ENCODE results near the gene TMEM52B. TPM values are rescaled to one million over a fixed set of nuclear protein-coding genes. Genes with fewer than 3 reads are reported as not detected.

TMEM52B gene
- total and polyA plus RNA-seq, 7 donors, result 0.12 to 1.2 TPM; not detected in 5

GRCh38 chr12:10211101-10211939, 32.5 kb downstream of the TMEM52B start:
- peak overlapping the region; percentile 95 to 100 (median 100) for H3K27ac ChIP-seq
- DNase-seq, result peak; percentile 69
- 92 to 95% methylated on average over 25 of the region's 25 CpGs for WGBS, 2 donors
- peak overlapping the region in 1 of 4 donors; percentile 92 for H3K4me3 ChIP-seq
- TF ChIP-seq EP300 (IDR thresholded peaks at IDR 0.05) (no peak), POLR2A (IDR thresholded peaks at IDR 0.05) (no peak), POLR2AphosphoS5 (IDR thresholded peaks at IDR 0.05) (no peak)
- TF ChIP-seq, protein P1, sequence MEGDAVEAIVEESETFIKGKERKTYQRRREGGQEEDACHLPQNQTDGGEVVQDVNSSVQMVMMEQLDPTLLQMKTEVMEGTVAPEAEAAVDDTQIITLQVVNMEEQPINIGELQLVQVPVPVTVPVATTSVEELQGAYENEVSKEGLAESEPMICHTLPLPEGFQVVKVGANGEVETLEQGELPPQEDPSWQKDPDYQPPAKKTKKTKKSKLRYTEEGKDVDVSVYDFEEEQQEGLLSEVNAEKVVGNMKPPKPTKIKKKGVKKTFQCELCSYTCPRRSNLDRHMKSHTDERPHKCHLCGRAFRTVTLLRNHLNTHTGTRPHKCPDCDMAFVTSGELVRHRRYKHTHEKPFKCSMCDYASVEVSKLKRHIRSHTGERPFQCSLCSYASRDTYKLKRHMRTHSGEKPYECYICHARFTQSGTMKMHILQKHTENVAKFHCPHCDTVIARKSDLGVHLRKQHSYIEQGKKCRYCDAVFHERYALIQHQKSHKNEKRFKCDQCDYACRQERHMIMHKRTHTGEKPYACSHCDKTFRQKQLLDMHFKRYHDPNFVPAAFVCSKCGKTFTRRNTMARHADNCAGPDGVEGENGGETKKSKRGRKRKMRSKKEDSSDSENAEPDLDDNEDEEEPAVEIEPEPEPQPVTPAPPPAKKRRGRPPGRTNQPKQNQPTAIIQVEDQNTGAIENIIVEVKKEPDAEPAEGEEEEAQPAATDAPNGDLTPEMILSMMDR (IDR thresholded peaks at IDR 0.05), result no peak
- H3K36me3 ChIP-seq, result no peaks in the 10 kb centered on the region
- peaks cover 0 to 24% (median 20%) of the 10 kb centered on the region in 4 donors for H3K4me1 ChIP-seq
- intact Hi-C loops (cut with DNase I), result loop anchor here (5.0 to 10.0 kb wide), 2 partner anchors 511 to 1297 kb away; partner anchors contain the start of genes PHC1 and YBX3
- H3K9me3 ChIP-seq, result no peaks in the 10 kb centered on the region
- no peaks in the 10 kb centered on the region for H3K27me3 ChIP-seq

GRCh38 chr12:10211940-10212738, 33.3 kb downstream of the TMEM52B start:
- 26 to 34% methylated on average over 40 of the region's 40 CpGs for WGBS, 2 donors
- peak; percentile 99 for DNase-seq
- Histone ChIP-seq H3K4me3 (peak overlapping the region; percentile 68 to 93 (median 88)), H3K36me3 (peaks cover 0 to under 1% (median 0%) of the 10 kb centered on the region in 4 donors), H3K27ac (peak overlapping the region; percentile 95 to 100 (median 100)), H3K4me1 (peaks cover 0 to 24% (median 20%) of the 10 kb centered on the region in 4 donors), H3K9me3 (no peaks in the 10 kb centered on the region), H3K27me3 (no peaks in the 10 kb centered on the region)
- TF ChIP-seq, protein P1 (IDR thresholded peaks at IDR 0.05), result no peak
- peak; percentile 86 to 98 (median 89) for TF ChIP-seq POLR2AphosphoS5 (IDR thresholded peaks at IDR 0.05)
- peak in 1 of 2 donors; percentile 43 for TF ChIP-seq POLR2A (IDR thresholded peaks at IDR 0.05)
- peak; percentile 79 to 99 (median 91) for TF ChIP-seq EP300 (IDR thresholded peaks at IDR 0.05)
- intact Hi-C loops (cut with DNase I), result loop anchor here (5.0 to 10.0 kb wide), 2 partner anchors 510 to 1297 kb away; partner anchors contain the start of genes PHC1 and YBX3

DNA sequence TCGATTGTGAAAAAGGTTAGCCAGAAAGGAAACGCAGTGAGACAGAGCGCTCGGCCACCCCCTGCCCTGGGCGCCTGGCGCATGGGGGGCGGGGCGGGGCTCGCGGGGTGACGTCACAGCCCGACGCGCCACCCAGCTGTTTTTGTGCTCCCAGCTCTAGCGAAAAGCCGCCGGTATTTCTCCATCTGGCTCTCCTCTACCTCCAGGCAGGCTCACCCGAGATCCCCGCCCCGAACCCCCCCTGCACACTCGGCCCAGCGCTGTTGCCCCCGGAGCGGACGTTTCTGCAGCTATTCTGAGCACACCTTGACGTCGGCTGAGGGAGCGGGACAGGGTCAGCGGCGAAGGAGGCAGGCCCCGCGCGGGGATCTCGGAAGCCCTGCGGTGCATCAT, 33.9 kb downstream of the TMEM52B start, which contains the start of gene GABARAPL1:
TSS of gene GABARAPL1 (plus strand) at position 139 of the 393 bp plus-strand sequence. CDS start at position 392, 253 bp downstream.
- Histone ChIP-seq H3K27ac (peak within 1 kb of the TSS; percentile 95 to 100 (median 100)), H3K4me1 (peaks cover 0 to 26% (median 21%) of the 10 kb centered on the region in 4 donors), H3K9me3 (no peaks in the 10 kb centered on the region), H3K27me3 (no peaks in the 10 kb centered on the region), H3K4me3 (peak within 1 kb of the TSS; percentile 68 to 93 (median 88)), H3K36me3 (peaks cover 0 to 6% (median 0%) of the 10 kb centered on the region in 4 donors)
- WGBS, 2 donors, result 0 to 1% methylated on average over 35 of the region's 35 CpGs
- TF ChIP-seq, protein P1 (IDR thresholded peaks at IDR 0.05), result no peak
- TF ChIP-seq POLR2A (IDR thresholded peaks at IDR 0.05), result peak in 1 of 2 donors; percentile 56
- TF ChIP-seq POLR2AphosphoS5 (IDR thresholded peaks at IDR 0.05), result peak; percentile 19 to 74 (median 42)
- peak in 2 of 4 donors; percentile 32 to 42 for TF ChIP-seq EP300 (IDR thresholded peaks at IDR 0.05)
- peak; percentile 96 for DNase-seq
- intact Hi-C loops (cut with DNase I), result loop anchor here (5.0 to 10.0 kb wide), 2 partner anchors 510 to 1298 kb away; partner anchors contain the start of genes PHC1 and YBX3
